ENCODE measurements around the gene TRH. TPM values are rescaled to one million over a fixed set of nuclear protein-coding genes. Genes with fewer than 3 reads are reported as not detected.

TRH gene
- total and polyA plus RNA-seq, 2 of the 8 experiments (the other 6 are each of a cell fraction or from before 2014, with no cell fraction given), result not detected

DNA sequence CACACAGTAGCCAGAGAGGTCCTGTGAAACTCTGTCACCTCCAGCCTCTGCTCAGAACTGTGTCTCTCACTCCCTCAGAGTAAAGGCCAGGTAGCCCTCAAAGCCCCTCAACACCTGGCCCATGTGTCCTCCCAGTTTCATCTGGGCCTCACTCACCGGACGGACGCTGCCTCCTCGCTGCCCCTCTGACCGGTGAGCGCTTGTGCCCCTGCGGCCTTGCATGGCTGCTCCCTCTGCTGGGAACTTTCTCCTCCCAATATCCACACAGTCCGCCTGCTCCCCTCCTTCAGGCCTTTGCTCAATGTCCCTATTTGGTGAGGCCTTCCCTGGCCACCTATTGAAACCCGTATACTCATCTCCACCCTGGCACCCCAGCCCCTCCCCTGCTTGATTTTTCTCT, 36.8 kb upstream of the TRH start:
- Histone ChIP-seq H3K18ac (ENCODE audit: extremely low read depth, low read length) (peak overlapping the region; percentile 78), H3K4me1 (replicated peaks in 1 of 4; ENCODE audit: control insufficient read depth in 3 of 4, insufficient read depth in 4 of 4, low read length in 3 of 4) (peaks cover 0 to 3% (median 0%) of the 10 kb centered on the region in 4 experiments; a peak in 2 of 7 replicates), H3K4ac (replicated peaks; ENCODE audit: insufficient read length, low read depth, low read length) (no peak overlapping the region), H4K91ac (replicated peaks; ENCODE audit: insufficient read length, low read length) (no peak overlapping the region), H3K56ac (replicated peaks; ENCODE audit: insufficient read length, low read depth, low read length) (no peak overlapping the region), H4K8ac (ENCODE audit: extremely low read depth, insufficient read depth, low read length) (no peak overlapping the region), H2BK5ac (ENCODE audit: low read depth, low read length) (no peak overlapping the region), H3K27ac (ENCODE audit: low read depth, low read length) (no peak overlapping the region), H2BK20ac (ENCODE audit: low read length) (no peak overlapping the region), H3K36me3 (ENCODE audit: control insufficient read depth in 2 of 4, insufficient read depth in 4 of 4, low read length in 3 of 4) (no peaks in the 10 kb centered on the region), H3K27me3 (replicated peaks in 1 of 4; ENCODE audit: control insufficient read depth in 3 of 4, extremely low read depth in 1 of 4, insufficient read depth in 3 of 4, low read length in 3 of 4) (0 out of 7 replicates have a peak, but pooled peaks cover 0 to 5% (median under 1%) of the 10 kb centered on the region in 4 experiments), H2BK120ac (replicated peaks; ENCODE audit: low read depth, low read length) (no peak overlapping the region), H3K79me2 (ENCODE audit: control insufficient read depth in 1 of 2, insufficient read depth in 2 of 2, low read length in 2 of 2) (no peaks in the 10 kb centered on the region), H2AFZ (ENCODE audit: low read length) (0 out of 2 replicates have a peak overlapping the region, but pooled peaks have one; percentile 76), H2AK5ac (ENCODE audit: low read depth, low read length) (no peak overlapping the region), H3K4me3 (ENCODE audit: extremely low read depth in 1 of 4, insufficient read depth in 2 of 4, low read depth in 3 of 4, low read length in 4 of 4) (no peak overlapping the region), H2BK15ac (ENCODE audit: low read length) (peak overlapping the region; percentile 92; the same call in 1 of the 2 replicates), H4K5ac (ENCODE audit: insufficient read length, low read depth, low read length) (no peak overlapping the region), H2BK12ac (ENCODE audit: low read depth, low read length) (0 out of 2 replicates have a peak overlapping the region, but pooled peaks have one; percentile 50), H3K23me2 (ENCODE audit: low read depth, low read length) (no peaks in the 10 kb centered on the region), H3K4me2 (ENCODE audit: insufficient read depth in 1 of 2, low read depth in 2 of 2, low read length in 2 of 2) (no peak overlapping the region), H3K9me3 (ENCODE audit: insufficient read depth in 2 of 2, low read depth in 1 of 2, low read length in 1 of 2) (no peaks in the 10 kb centered on the region), H3K9ac (replicated peaks in 1 of 4; ENCODE audit: extremely low read depth in 1 of 4, low read depth in 3 of 4, low read length in 3 of 4) (no peak overlapping the region), H3K14ac (ENCODE audit: insufficient read length) (no peak overlapping the region), H3K23ac (ENCODE audit: insufficient read length) (no peak overlapping the region), H3K79me1 (ENCODE audit: low read depth, low read length) (no peaks in the 10 kb centered on the region), H4K20me1 (replicated peaks in 1 of 2; ENCODE audit: control insufficient read depth in 1 of 2, insufficient read depth in 2 of 2, low read length in 2 of 2) (no peaks in the 10 kb centered on the region)
- FAIRE-seq (no peak), DNase-seq (ENCODE audit: low read depth in 1 of 2, low spot score in 2 of 2) (peak in 1 of 2 experiments; percentile 52)
- TF ChIP-seq CREB1 (IDR thresholded peaks at IDR 0.05), result no peak
- no peak for TF ChIP-seq SP1 (IDR thresholded peaks at IDR 0.05; ENCODE audit: low read depth, low read length)
- no peak for TF ChIP-seq MAFK (IDR thresholded peaks at IDR 0.05; ENCODE audit: low read depth, low read length)
- TF ChIP-seq BACH1 (IDR thresholded peaks at IDR 0.05; ENCODE audit: low read length), result no peak
- peak; percentile 48 for TF ChIP-seq MAX (IDR thresholded peaks at IDR 0.05)
- TF ChIP-seq RAD21 (IDR thresholded peaks at IDR 0.05 in 1 of 2, conservative IDR thresholded peaks at IDR 0.05 in 1 of 2; ENCODE audit: low read depth in 2 of 2, low read length in 2 of 2), result 0 out of 4 replicates have a peak, but pooled peaks of 1 of the 2 experiments have one; percentile 14
- TF ChIP-seq CTCF (IDR thresholded peaks at IDR 0.05; ENCODE audit: control extremely low read depth in 1 of 3, insufficient read depth in 1 of 3, low read depth in 1 of 3, low read length in 3 of 3), result peak; percentile 24 to 33 (median 28); a peak in 3 of 4 replicates
- no peak for TF ChIP-seq SRF (IDR thresholded peaks at IDR 0.05; ENCODE audit: low read depth, low read length)
- TF ChIP-seq JUND (IDR thresholded peaks at IDR 0.05; ENCODE audit: low read length), result no peak
- POLR2A ChIA-PET (ENCODE audit: partially characterized antibody), result interaction anchor here (1.2 kb wide), 1 partner anchor 45 kb away, joined by 3 read pairs; no protein-coding TSS in a partner anchor
- 80% methylated on average over 9 of the region's 9 CpGs; no CpG with 5 or more reads in 1 of the 2 experiments for WGBS, 2 experiments (ENCODE audit: extremely low coverage in 1 of 2, insufficient coverage in 1 of 2, insufficient read length in 1 of 2, insufficient replicate concordance in 2 of 2, low coverage in 1 of 2, low lambda C conversion rate in 2 of 2, missing lambda C conversion rate in 1 of 2)
- CTCF ChIA-PET (ENCODE audit: partially characterized antibody), result interaction anchor here (0.6 to 1.5 kb wide), 13 partner anchors 10 to 310 kb away, joined by 3 to 5 read pairs (median 3); no protein-coding TSS in a partner anchor

Measured in H1 (cell line).